HepG2 (cell line): ENCODE results near the gene FANK1. TPM values are rescaled to one million over a fixed set of nuclear protein-coding genes. Genes with fewer than 3 reads are reported as not detected.

Experiments
- ETV6 ChIP-seq: sonication (generic); formaldehyde crosslinking; conservative IDR thresholded peaks from 2 replicates; pipeline ENCODE4 v1.4.0; 2020; ENCODE audit warnings: missing genetic modification reagents
- HHEX ChIP-seq: IDR thresholded peaks from 2 replicates; pipeline ENCODE4 v1.6.1; 2016; ENCODE audit warnings: control low read depth
- HMG20A ChIP-seq: IDR thresholded peaks from 2 replicates; pipeline ENCODE4 v1.6.1; 2016; ENCODE audit warnings: borderline replicate concordance
- KDM6A ChIP-seq: IDR thresholded peaks from 2 replicates; pipeline ENCODE4 v1.6.1; 2016; ENCODE audit warnings: low read depth
- MED1 ChIP-seq: sonication (generic); formaldehyde crosslinking; IDR thresholded peaks from 2 replicates; pipeline ENCODE4 v1.4.0; 2020; ENCODE audit warnings: missing genetic modification reagents
- MNT ChIP-seq: fragments of 450-650 bp; IDR thresholded peaks from 2 replicates; pipeline ENCODE4 v1.6.1; 2016
- NCOA2 ChIP-seq: sonication (generic); formaldehyde crosslinking; IDR thresholded peaks from 2 replicates; pipeline ENCODE4 v1.8.0; 2022; ENCODE audit warnings: inconsistent platforms
- NR2F6 ChIP-seq, 2 experiments: IDR thresholded peaks; 2 replicates each; pipeline ENCODE4 v1.6.1; 2016; ENCODE audit warnings: antibody characterized with exemption in 1 of 2, mild to moderate bottlenecking in 1 of 2
- RNF2 ChIP-seq: fragments of 450-650 bp; conservative IDR thresholded peaks from 2 replicates; pipeline ENCODE4 v1.6.1; 2016; ENCODE audit warnings: low read depth
- SIX4 ChIP-seq: sonication (generic); formaldehyde crosslinking; IDR thresholded peaks from 2 replicates; pipeline ENCODE4 v1.4.0; 2020; ENCODE audit warnings: missing genetic modification reagents
- SP2 ChIP-seq: sonication (generic); formaldehyde crosslinking; IDR thresholded peaks from 2 replicates; pipeline ENCODE4 v1.5.1; 2020; ENCODE audit warnings: mild to moderate bottlenecking, missing genetic modification reagents
- ZMYM4 ChIP-seq: sonication (generic); formaldehyde crosslinking; IDR thresholded peaks from 2 replicates; pipeline ENCODE4 v1.8.1; 2023; ENCODE audit warnings: mild to moderate bottlenecking, missing genetic modification reagents
- ZNF569 ChIP-seq: sonication (generic); formaldehyde crosslinking; IDR thresholded peaks from 2 replicates; pipeline ENCODE4 v1.5.0; 2020; ENCODE audit warnings: mild to moderate bottlenecking, missing genetic modification reagents, moderate library complexity, borderline replicate concordance
- ZNF703 ChIP-seq: sonication (generic); formaldehyde crosslinking; IDR thresholded peaks from 2 replicates; pipeline ENCODE4 v1.5.1; 2020; ENCODE audit warnings: missing genetic modification reagents, mild to moderate bottlenecking, moderate library complexity, borderline replicate concordance
- ZNF776 ChIP-seq: sonication (generic); formaldehyde crosslinking; IDR thresholded peaks from 2 replicates; pipeline ENCODE4 v1.4.0; 2020; ENCODE audit warnings: mild to moderate bottlenecking, missing genetic modification reagents
- ZNF816 ChIP-seq: sonication (generic); formaldehyde crosslinking; IDR thresholded peaks from 2 replicates; pipeline ENCODE4 v1.8.0; 2022; ENCODE audit warnings: missing genetic modification reagents, mild to moderate bottlenecking, borderline replicate concordance
- polyA plus RNA-seq, 8 experiments: library from polyadenylated mRNA; depleted of rRNA in 3 of 8; stranded (reverse) in 7 of 8; unstranded in 1 of 8; fragments of >200 nt; fragmentation: Illumina TruSeq in 4 of 8; extraction: Trizol in 4 of 8; gene quantifications; 2 replicates each; pipeline versions ENCODE4 v1.2.1 to v1.2.3, GENCODE V29; 2011 to 2016; ENCODE audit warnings: low read depth in 4 of 8, missing spikeins in 1 of 8, mixed read lengths in 1 of 8; ENCODE audit not compliant: insufficient read depth in 1 of 8
- total RNA-seq, 5 experiments: library from RNA; depleted of rRNA; stranded (reverse); fragments of >200 nt; fragmentation: Illumina TruSeq; extraction: Trizol; gene quantifications; 2 replicates each; pipeline ENCODE4 v1.2.3, GENCODE V29; 2016; ENCODE audit warnings: low read depth in 1 of 5
- TF ChIP-seq, protein P1 (sequence below): IDR thresholded peaks from 2 replicates; pipeline ENCODE4 v1.6.1; 2012; ENCODE audit warnings: inconsistent platforms
- TF ChIP-seq, protein P2 (sequence below): sonication (generic); formaldehyde crosslinking; IDR thresholded peaks from 2 replicates; pipeline ENCODE4 v1.4.0; 2020; ENCODE audit warnings: missing genetic modification reagents, borderline replicate concordance
- TF ChIP-seq, protein P3 (sequence below): IDR thresholded peaks from 2 replicates; pipeline ENCODE4 v1.4.0; 2020; ENCODE audit warnings: mild to moderate bottlenecking, missing genetic modification reagents
- TF ChIP-seq, protein P4 (sequence below): sonication (generic); formaldehyde crosslinking; IDR thresholded peaks from 2 replicates; pipeline ENCODE4 v1.8.0; 2022; ENCODE audit warnings: low read depth, missing genetic modification reagents

Gene FANK1
- total and polyA plus RNA-seq, 2 of the 13 experiments (the other 11 are each of a cell fraction or from before 2014, with no cell fraction given): 0.22 TPM; not detected in 1

DNA sequence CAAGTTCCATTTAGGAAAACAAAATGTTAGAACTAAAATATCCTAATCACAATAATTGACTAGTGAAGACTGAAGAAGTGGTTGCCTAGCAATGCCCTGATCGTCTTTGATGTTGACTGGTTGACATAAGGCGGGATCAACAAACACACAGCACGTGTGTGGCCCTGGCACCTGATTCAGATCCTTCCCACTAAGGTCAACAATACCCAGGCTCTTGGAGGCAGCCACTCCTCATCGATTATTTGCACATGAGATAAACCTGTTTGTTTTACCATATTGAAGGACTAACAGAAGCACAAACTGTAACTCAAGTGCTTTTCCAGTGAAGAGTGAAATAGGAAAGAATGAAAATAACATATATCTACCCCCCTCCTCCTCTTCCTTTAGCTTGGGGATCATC is 15.6 kb downstream of the FANK1 start (continued):
- TF ChIP-seq ZMYM4 (CRISPR knock-in tag) (peak; percentile 30; the same call in 1 of the 2 replicates), SIX4 (CRISPR knock-in tag) (peak; percentile 51; the same call in 1 of the 2 replicates), RNF2 (no peak; the same call in 1 of the 2 replicates), MED1 (peak; percentile 29; the same call in 1 of the 2 replicates), ZNF569 (CRISPR knock-in tag) (no peak), HHEX (CRISPR knock-in tag) (peak; percentile 99), NCOA2 (CRISPR knock-in tag) (peak; percentile 66; the same call in 1 of the 2 replicates), NR2F6 (IDR thresholded peaks at IDR 0.05) (peak; percentile 89), NR2F6 (CRISPR knock-in tag; IDR thresholded peaks at IDR 0.05) (peak; percentile 56; the same call in 1 of the 2 replicates), MNT (peak; percentile 51), HMG20A (CRISPR knock-in tag) (peak; percentile 91), SP2 (CRISPR knock-in tag) (no peak), ZNF703 (peak; percentile 91), ETV6 (no peak), ZNF776 (CRISPR knock-in tag) (no peak), KDM6A (CRISPR knock-in tag) (no peak), ZNF816 (no peak)
- TF ChIP-seq, protein P1, sequence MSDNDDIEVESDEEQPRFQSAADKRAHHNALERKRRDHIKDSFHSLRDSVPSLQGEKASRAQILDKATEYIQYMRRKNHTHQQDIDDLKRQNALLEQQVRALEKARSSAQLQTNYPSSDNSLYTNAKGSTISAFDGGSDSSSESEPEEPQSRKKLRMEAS: peak; percentile 42; the same call in 1 of the 2 replicates
- TF ChIP-seq, protein P2, sequence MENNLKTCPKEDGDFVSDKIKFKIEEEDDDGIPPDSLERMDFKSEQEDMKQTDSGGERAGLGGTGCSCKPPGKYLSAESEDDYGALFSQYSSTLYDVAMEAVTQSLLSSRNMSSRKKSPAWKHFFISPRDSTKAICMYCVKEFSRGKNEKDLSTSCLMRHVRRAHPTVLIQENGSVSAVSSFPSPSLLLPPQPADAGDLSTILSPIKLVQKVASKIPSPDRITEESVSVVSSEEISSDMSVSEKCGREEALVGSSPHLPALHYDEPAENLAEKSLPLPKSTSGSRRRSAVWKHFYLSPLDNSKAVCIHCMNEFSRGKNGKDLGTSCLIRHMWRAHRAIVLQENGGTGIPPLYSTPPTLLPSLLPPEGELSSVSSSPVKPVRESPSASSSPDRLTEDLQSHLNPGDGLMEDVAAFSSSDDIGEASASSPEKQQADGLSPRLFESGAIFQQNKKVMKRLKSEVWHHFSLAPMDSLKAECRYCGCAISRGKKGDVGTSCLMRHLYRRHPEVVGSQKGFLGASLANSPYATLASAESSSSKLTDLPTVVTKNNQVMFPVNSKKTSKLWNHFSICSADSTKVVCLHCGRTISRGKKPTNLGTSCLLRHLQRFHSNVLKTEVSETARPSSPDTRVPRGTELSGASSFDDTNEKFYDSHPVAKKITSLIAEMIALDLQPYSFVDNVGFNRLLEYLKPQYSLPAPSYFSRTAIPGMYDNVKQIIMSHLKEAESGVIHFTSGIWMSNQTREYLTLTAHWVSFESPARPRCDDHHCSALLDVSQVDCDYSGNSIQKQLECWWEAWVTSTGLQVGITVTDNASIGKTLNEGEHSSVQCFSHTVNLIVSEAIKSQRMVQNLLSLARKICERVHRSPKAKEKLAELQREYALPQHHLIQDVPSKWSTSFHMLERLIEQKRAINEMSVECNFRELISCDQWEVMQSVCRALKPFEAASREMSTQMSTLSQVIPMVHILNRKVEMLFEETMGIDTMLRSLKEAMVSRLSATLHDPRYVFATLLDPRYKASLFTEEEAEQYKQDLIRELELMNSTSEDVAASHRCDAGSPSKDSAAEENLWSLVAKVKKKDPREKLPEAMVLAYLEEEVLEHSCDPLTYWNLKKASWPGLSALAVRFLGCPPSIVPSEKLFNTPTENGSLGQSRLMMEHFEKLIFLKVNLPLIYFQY (CRISPR knock-in tag): no peak
- TF ChIP-seq, protein P3, sequence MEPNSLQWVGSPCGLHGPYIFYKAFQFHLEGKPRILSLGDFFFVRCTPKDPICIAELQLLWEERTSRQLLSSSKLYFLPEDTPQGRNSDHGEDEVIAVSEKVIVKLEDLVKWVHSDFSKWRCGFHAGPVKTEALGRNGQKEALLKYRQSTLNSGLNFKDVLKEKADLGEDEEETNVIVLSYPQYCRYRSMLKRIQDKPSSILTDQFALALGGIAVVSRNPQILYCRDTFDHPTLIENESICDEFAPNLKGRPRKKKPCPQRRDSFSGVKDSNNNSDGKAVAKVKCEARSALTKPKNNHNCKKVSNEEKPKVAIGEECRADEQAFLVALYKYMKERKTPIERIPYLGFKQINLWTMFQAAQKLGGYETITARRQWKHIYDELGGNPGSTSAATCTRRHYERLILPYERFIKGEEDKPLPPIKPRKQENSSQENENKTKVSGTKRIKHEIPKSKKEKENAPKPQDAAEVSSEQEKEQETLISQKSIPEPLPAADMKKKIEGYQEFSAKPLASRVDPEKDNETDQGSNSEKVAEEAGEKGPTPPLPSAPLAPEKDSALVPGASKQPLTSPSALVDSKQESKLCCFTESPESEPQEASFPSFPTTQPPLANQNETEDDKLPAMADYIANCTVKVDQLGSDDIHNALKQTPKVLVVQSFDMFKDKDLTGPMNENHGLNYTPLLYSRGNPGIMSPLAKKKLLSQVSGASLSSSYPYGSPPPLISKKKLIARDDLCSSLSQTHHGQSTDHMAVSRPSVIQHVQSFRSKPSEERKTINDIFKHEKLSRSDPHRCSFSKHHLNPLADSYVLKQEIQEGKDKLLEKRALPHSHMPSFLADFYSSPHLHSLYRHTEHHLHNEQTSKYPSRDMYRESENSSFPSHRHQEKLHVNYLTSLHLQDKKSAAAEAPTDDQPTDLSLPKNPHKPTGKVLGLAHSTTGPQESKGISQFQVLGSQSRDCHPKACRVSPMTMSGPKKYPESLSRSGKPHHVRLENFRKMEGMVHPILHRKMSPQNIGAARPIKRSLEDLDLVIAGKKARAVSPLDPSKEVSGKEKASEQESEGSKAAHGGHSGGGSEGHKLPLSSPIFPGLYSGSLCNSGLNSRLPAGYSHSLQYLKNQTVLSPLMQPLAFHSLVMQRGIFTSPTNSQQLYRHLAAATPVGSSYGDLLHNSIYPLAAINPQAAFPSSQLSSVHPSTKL (CRISPR knock-in tag): peak; percentile 92
- TF ChIP-seq, protein P4, sequence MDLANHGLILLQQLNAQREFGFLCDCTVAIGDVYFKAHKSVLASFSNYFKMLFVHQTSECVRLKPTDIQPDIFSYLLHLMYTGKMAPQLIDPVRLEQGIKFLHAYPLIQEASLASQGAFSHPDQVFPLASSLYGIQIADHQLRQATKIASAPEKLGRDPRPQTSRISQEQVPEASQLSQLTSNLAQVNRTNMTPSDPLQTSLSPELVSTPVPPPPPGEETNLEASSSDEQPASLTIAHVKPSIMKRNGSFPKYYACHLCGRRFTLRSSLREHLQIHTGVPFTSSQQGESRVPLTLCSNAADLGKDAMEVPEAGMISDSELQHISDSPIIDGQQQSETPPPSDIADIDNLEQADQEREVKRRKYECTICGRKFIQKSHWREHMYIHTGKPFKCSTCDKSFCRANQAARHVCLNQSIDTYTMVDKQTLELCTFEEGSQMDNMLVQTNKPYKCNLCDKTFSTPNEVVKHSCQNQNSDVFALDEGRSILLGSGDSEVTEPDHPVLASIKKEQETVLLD: no peak
